Measurements from ENCODE around the gene USP51.
"Not testable (repeated sequence)": the region's sequence is repeated elsewhere in the genome, so short reads cannot be mapped to it uniquely, and the experiment has no call there.

DNA sequence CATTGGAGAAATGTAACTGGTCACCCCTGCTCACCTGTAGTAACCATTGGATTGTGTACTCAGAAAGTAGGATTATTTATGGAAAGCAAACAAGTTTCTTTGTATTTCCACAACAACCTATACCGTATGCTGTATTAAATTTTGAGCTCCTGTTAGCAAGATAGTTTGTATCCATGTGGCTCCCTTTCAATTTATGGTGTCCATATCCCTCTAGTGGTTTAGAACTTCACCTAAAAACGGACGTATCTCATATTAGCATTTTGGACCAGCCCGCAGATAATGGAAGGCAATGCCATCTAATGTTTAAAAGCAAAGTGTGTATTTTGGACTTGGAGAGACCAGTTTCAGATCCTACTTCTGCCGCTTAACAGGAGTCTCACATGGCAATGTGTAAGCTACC, 17.4 kb upstream of the USP51 start:
- TF ChIP-seq POLR2A (IDR thresholded peaks at IDR 0.05) = not testable (repeated sequence)
- TF ChIP-seq, protein P1, sequence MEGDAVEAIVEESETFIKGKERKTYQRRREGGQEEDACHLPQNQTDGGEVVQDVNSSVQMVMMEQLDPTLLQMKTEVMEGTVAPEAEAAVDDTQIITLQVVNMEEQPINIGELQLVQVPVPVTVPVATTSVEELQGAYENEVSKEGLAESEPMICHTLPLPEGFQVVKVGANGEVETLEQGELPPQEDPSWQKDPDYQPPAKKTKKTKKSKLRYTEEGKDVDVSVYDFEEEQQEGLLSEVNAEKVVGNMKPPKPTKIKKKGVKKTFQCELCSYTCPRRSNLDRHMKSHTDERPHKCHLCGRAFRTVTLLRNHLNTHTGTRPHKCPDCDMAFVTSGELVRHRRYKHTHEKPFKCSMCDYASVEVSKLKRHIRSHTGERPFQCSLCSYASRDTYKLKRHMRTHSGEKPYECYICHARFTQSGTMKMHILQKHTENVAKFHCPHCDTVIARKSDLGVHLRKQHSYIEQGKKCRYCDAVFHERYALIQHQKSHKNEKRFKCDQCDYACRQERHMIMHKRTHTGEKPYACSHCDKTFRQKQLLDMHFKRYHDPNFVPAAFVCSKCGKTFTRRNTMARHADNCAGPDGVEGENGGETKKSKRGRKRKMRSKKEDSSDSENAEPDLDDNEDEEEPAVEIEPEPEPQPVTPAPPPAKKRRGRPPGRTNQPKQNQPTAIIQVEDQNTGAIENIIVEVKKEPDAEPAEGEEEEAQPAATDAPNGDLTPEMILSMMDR (IDR thresholded peaks at IDR 0.05) = not testable (repeated sequence)

Measured in uterus (tissue), 2 donors.